Measurements from ENCODE around the gene ZBTB24. TPM values are rescaled to one million over a fixed set of nuclear protein-coding genes. Genes with fewer than 3 reads are reported as not detected.

The ZBTB24 gene
- total and polyA plus RNA-seq, 4 donors, result 1.2 to 3.9 (median 2.2) TPM

- no peak overlapping the region for H3K27ac ChIP-seq (ENCODE audit: low read depth in 1 of 2, low read length in 2 of 2)
- no peaks in the 10 kb centered on the region for H3K9me3 ChIP-seq (ENCODE audit: control insufficient read depth in 4 of 4, low read length in 3 of 4)
- DNase-seq (ENCODE audit: low spot score), result no peak
- TF ChIP-seq HNF4A (conservative IDR thresholded peaks at IDR 0.05) (no peak), TAF1 (conservative IDR thresholded peaks at IDR 0.05) (no peak), FOXA1 (IDR thresholded peaks at IDR 0.05) (no peak), RXRA (IDR thresholded peaks at IDR 0.05) (no peak), FOXA2 (IDR thresholded peaks at IDR 0.05) (no peak), JUND (IDR thresholded peaks at IDR 0.05) (no peak), EGR1 (IDR thresholded peaks at IDR 0.05; ENCODE audit: low read depth in 2 of 2) (no peak), RAD21 (IDR thresholded peaks at IDR 0.05) (no peak), YY1 (IDR thresholded peaks at IDR 0.05) (no peak)
- TF ChIP-seq, protein P1, sequence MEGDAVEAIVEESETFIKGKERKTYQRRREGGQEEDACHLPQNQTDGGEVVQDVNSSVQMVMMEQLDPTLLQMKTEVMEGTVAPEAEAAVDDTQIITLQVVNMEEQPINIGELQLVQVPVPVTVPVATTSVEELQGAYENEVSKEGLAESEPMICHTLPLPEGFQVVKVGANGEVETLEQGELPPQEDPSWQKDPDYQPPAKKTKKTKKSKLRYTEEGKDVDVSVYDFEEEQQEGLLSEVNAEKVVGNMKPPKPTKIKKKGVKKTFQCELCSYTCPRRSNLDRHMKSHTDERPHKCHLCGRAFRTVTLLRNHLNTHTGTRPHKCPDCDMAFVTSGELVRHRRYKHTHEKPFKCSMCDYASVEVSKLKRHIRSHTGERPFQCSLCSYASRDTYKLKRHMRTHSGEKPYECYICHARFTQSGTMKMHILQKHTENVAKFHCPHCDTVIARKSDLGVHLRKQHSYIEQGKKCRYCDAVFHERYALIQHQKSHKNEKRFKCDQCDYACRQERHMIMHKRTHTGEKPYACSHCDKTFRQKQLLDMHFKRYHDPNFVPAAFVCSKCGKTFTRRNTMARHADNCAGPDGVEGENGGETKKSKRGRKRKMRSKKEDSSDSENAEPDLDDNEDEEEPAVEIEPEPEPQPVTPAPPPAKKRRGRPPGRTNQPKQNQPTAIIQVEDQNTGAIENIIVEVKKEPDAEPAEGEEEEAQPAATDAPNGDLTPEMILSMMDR (IDR thresholded peaks at IDR 0.05; ENCODE audit: low read depth, low read length, missing input control), result no peak
- no peak overlapping the region for H3K9ac ChIP-seq (ENCODE audit: low read depth in 1 of 2, low read length in 2 of 2)
- peaks cover 0 to 2% (median under 1%) of the 10 kb centered on the region in 4 donors for H3K4me1 ChIP-seq (ENCODE audit: control insufficient read depth in 4 of 4, insufficient read depth in 4 of 4, low read length in 3 of 4)
- H3K27me3 ChIP-seq (ENCODE audit: control insufficient read depth in 4 of 4, insufficient read depth in 4 of 4, low read length in 3 of 4), result no peaks in the 10 kb centered on the region
- no peak overlapping the region for H3K4me3 ChIP-seq (ENCODE audit: low read depth in 1 of 3, low read length in 3 of 3)
- H3K36me3 ChIP-seq (ENCODE audit: control insufficient read depth in 4 of 4, insufficient read depth in 3 of 4, low read depth in 1 of 4, low read length in 3 of 4), result peaks cover 0 to 3% (median 2%) of the 10 kb centered on the region in 4 donors
- 94% methylated on average over 8 of the region's 8 CpGs for WGBS
Measured at GRCh38 chr6:109446541-109446940, 36.5 kb downstream of the ZBTB24 start.

- Histone ChIP-seq H3K9ac (ENCODE audit: low read depth in 1 of 2, low read length in 2 of 2) (no peak overlapping the region), H3K4me3 (ENCODE audit: low read depth in 1 of 3, low read length in 3 of 3) (no peak overlapping the region), H3K36me3 (ENCODE audit: control insufficient read depth in 4 of 4, insufficient read depth in 3 of 4, low read depth in 1 of 4, low read length in 3 of 4) (peaks cover 0 to 3% (median 2%) of the 10 kb centered on the region in 4 donors), H3K27ac (ENCODE audit: low read depth in 1 of 2, low read length in 2 of 2) (no peak overlapping the region), H3K27me3 (ENCODE audit: control insufficient read depth in 4 of 4, insufficient read depth in 4 of 4, low read length in 3 of 4) (no peaks in the 10 kb centered on the region), H3K4me1 (ENCODE audit: control insufficient read depth in 4 of 4, insufficient read depth in 4 of 4, low read length in 3 of 4) (peaks cover 0 to 7% (median 3%) of the 10 kb centered on the region in 4 donors), H3K9me3 (ENCODE audit: control insufficient read depth in 4 of 4, low read length in 3 of 4) (no peaks in the 10 kb centered on the region)
- no peak for DNase-seq (ENCODE audit: low spot score)
- 90% methylated on average over 15 of the region's 15 CpGs for WGBS
- TF ChIP-seq, protein P2, sequence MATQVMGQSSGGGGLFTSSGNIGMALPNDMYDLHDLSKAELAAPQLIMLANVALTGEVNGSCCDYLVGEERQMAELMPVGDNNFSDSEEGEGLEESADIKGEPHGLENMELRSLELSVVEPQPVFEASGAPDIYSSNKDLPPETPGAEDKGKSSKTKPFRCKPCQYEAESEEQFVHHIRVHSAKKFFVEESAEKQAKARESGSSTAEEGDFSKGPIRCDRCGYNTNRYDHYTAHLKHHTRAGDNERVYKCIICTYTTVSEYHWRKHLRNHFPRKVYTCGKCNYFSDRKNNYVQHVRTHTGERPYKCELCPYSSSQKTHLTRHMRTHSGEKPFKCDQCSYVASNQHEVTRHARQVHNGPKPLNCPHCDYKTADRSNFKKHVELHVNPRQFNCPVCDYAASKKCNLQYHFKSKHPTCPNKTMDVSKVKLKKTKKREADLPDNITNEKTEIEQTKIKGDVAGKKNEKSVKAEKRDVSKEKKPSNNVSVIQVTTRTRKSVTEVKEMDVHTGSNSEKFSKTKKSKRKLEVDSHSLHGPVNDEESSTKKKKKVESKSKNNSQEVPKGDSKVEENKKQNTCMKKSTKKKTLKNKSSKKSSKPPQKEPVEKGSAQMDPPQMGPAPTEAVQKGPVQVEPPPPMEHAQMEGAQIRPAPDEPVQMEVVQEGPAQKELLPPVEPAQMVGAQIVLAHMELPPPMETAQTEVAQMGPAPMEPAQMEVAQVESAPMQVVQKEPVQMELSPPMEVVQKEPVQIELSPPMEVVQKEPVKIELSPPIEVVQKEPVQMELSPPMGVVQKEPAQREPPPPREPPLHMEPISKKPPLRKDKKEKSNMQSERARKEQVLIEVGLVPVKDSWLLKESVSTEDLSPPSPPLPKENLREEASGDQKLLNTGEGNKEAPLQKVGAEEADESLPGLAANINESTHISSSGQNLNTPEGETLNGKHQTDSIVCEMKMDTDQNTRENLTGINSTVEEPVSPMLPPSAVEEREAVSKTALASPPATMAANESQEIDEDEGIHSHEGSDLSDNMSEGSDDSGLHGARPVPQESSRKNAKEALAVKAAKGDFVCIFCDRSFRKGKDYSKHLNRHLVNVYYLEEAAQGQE (IDR thresholded peaks at IDR 0.05), result no peak
- TF ChIP-seq RAD21 (IDR thresholded peaks at IDR 0.05), result no peak
- TF ChIP-seq GABPA (IDR thresholded peaks at IDR 0.05 in 1 of 2, conservative IDR thresholded peaks at IDR 0.05 in 1 of 2), result no peak
- no peak for TF ChIP-seq TAF1 (conservative IDR thresholded peaks at IDR 0.05)
- TF ChIP-seq HNF4A (conservative IDR thresholded peaks at IDR 0.05), result no peak
- no peak for TF ChIP-seq SP1 (IDR thresholded peaks at IDR 0.05)
- no peak for TF ChIP-seq JUND (IDR thresholded peaks at IDR 0.05)
- TF ChIP-seq, protein P1 (IDR thresholded peaks at IDR 0.05; ENCODE audit: low read depth, low read length, missing input control), result no peak
- TF ChIP-seq ZBTB33 (IDR thresholded peaks at IDR 0.05), result no peak
- TF ChIP-seq, protein P3, sequence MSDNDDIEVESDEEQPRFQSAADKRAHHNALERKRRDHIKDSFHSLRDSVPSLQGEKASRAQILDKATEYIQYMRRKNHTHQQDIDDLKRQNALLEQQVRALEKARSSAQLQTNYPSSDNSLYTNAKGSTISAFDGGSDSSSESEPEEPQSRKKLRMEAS (IDR thresholded peaks at IDR 0.05), result no peak
- TF ChIP-seq RXRA (IDR thresholded peaks at IDR 0.05), result no peak
- no peak for TF ChIP-seq YY1 (IDR thresholded peaks at IDR 0.05)
- TF ChIP-seq ATF3 (IDR thresholded peaks at IDR 0.05), result no peak
- TF ChIP-seq FOXA1 (IDR thresholded peaks at IDR 0.05), result no peak
- no peak for TF ChIP-seq EGR1 (IDR thresholded peaks at IDR 0.05; ENCODE audit: low read depth in 2 of 2)
- TF ChIP-seq FOXA2 (IDR thresholded peaks at IDR 0.05), result no peak
- no peak for TF ChIP-seq NR2F2 (IDR thresholded peaks at IDR 0.05)
- TF ChIP-seq HNF4G (IDR thresholded peaks at IDR 0.05), result no peak
Measured at GRCh38 chr6:109446072-109446471, 36.9 kb downstream of the ZBTB24 start.
